IMR-90 (cell line): Measurements from ENCODE around the gene PLCL1.

Experiments
- BHLHE40 ChIP-seq: fragments of 150-350 bp; IDR thresholded peaks from 2 replicates; pipeline ENCODE4 v1.6.1; 2016; ENCODE audit warnings: mild to moderate bottlenecking, low read depth, low read length
- FOS ChIP-seq: fragments of 150-350 bp; IDR thresholded peaks from 2 replicates; pipeline ENCODE4 v1.6.1; 2016; ENCODE audit warnings: low read depth, low read length
- MAFK ChIP-seq: IDR thresholded peaks from 2 replicates; pipeline ENCODE4 v1.6.1; 2012; ENCODE audit warnings: low read depth, low read length, improper control_type of control experiment
- POLR2A ChIP-seq: IDR thresholded peaks from 2 replicates; pipeline ENCODE4 v1.6.1; 2012; ENCODE audit warnings: mild to moderate bottlenecking, low read depth, low read length
- RCOR1 ChIP-seq: IDR thresholded peaks from 2 replicates; pipeline ENCODE4 v1.6.1; 2012; ENCODE audit warnings: mild to moderate bottlenecking, low read length, improper control_type of control experiment; ENCODE audit not compliant: insufficient replicate concordance
- SMC3 ChIP-seq: fragments of 150-350 bp; IDR thresholded peaks from 2 replicates; pipeline ENCODE4 v1.6.1; 2016; ENCODE audit warnings: low read depth, mild to moderate bottlenecking, antibody characterized with exemption, low read length, moderate library complexity
- TF ChIP-seq, protein P1 (sequence below): conservative IDR thresholded peaks from 2 replicates; pipeline ENCODE4 v1.5.1; 2012; ENCODE audit warnings: mild to moderate bottlenecking, low read depth, low read length, improper control_type of control experiment

DNA sequence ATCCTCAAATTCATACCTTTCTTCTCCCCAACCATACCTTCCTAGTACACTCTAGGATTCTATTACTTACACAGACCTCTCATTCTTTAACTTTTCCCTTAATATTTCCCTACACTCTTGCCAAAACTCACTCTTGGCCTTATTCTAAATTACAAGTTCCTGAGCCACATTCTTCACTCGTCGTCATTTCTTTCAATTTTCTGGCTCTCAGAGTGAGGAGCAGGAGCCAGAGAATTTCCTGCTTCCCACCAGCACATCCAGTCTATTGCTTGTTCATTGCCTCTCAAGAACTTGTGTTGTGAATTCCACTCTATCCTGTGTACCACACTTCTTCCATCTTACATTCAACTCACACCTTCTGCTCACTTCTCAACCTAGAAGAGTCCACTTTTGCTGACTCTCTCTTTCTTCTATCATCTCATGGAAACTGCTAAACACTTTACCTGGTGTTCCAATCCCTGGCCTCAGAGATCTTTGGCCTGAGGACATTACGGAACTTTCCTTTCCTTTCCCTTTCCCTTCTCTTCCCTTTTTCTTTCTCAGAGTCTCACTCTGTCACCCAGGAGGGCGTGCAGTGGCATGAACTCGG is 171.6 kb downstream of the PLCL1 start:
- TF ChIP-seq POLR2A: no peak
- TF ChIP-seq, protein P1, sequence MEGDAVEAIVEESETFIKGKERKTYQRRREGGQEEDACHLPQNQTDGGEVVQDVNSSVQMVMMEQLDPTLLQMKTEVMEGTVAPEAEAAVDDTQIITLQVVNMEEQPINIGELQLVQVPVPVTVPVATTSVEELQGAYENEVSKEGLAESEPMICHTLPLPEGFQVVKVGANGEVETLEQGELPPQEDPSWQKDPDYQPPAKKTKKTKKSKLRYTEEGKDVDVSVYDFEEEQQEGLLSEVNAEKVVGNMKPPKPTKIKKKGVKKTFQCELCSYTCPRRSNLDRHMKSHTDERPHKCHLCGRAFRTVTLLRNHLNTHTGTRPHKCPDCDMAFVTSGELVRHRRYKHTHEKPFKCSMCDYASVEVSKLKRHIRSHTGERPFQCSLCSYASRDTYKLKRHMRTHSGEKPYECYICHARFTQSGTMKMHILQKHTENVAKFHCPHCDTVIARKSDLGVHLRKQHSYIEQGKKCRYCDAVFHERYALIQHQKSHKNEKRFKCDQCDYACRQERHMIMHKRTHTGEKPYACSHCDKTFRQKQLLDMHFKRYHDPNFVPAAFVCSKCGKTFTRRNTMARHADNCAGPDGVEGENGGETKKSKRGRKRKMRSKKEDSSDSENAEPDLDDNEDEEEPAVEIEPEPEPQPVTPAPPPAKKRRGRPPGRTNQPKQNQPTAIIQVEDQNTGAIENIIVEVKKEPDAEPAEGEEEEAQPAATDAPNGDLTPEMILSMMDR: no peak
- no peak for TF ChIP-seq MAFK
- no peak for TF ChIP-seq SMC3
- TF ChIP-seq RCOR1: no peak
- no peak for TF ChIP-seq BHLHE40
- TF ChIP-seq FOS: no peak
